PC-3 (cell line): ENCODE results near the gene HRH3. TPM values are rescaled to one million over a fixed set of nuclear protein-coding genes. Genes with fewer than 3 reads are reported as not detected.
A peak's percentile ranks its signal among the peaks of the same experiment; 100 is the strongest.

Experiments used
- ATAC-seq: fragments of 200-7000 bp; cut with Tn5 transposase; 2 replicates; pipeline ENCODE4 v1.9.1; 2020; ENCODE audit warnings: mild to moderate bottlenecking, moderate library complexity
- BruUV-seq: library from RNA; stranded (reverse); fragments of 400-500 nt; replicated peaks from 2 replicates; lab custom pipeline; 2021; lab: Mats Ljungman, UMichigan
- CTCF ChIA-PET: fragments of 300-600 bp; sonication (Branson Sonifier 250); formaldehyde crosslinking; loops from one replicate; lab custom pipeline; 2022; ENCODE audit warnings: antibody characterized with exemption; lab: Charles Lee
- POLR2A ChIA-PET: fragments of 300-600 bp; sonication (Branson Sonifier 250); formaldehyde crosslinking; loops from one replicate; lab custom pipeline; 2022; ENCODE audit warnings: antibody characterized with exemption; ENCODE audit not compliant: unreplicated experiment; lab: Charles Lee
- DNase-seq: peaks from one replicate; pipeline ENCODE4 v3.0.0-alpha.2; 2015
- H2AFZ ChIP-seq: fragments of 300-600 bp; sonication (generic); 2 replicates; pipeline ENCODE4 v1.6.0; 2016; ENCODE audit warnings: antibody characterized with exemption, low read length
- H3F3A ChIP-seq: fragments of 300-600 bp; sonication (generic); one replicate; pipeline ENCODE4 v1.6.0; 2017; ENCODE audit warnings: antibody characterized with exemption, low read length, control low read depth, mild to moderate bottlenecking; ENCODE audit not compliant: unreplicated experiment
- H3K27ac ChIP-seq: fragments of 300-600 bp; sonication (generic); 2 replicates; pipeline ENCODE4 v1.5.1; 2016; ENCODE audit warnings: mild to moderate bottlenecking, low read length
- H3K27me3 ChIP-seq: fragments of 300-600 bp; sonication (generic); 2 replicates; pipeline ENCODE4 v1.6.1; 2016; ENCODE audit warnings: low read length, mixed read lengths
- H3K36me3 ChIP-seq: fragments of 300-600 bp; sonication (generic); 2 replicates; pipeline ENCODE4 v1.6.1; 2016; ENCODE audit warnings: low read depth, mixed run types, low read length, mixed read lengths
- H3K4me1 ChIP-seq: fragments of 300-600 bp; sonication (generic); 2 replicates; pipeline ENCODE4 v1.5.1; 2016; ENCODE audit warnings: low read length; ENCODE audit not compliant: insufficient read depth
- H3K4me2 ChIP-seq: fragments of 300-600 bp; sonication (generic); 2 replicates; pipeline ENCODE4 v1.6.0; 2016; ENCODE audit warnings: low read length
- H3K4me3 ChIP-seq: fragments of 300-600 bp; sonication (generic); 2 replicates; pipeline ENCODE4 v1.5.1; 2016; ENCODE audit warnings: mild to moderate bottlenecking, low read length, mixed read lengths
- H3K79me2 ChIP-seq: fragments of 300-600 bp; sonication (generic); 2 replicates; pipeline ENCODE4 v1.6.1; 2017; ENCODE audit warnings: low read length, mixed read lengths
- H3K9ac ChIP-seq: fragments of 300-600 bp; sonication (generic); 2 replicates; pipeline ENCODE4 v1.6.0; 2016; ENCODE audit warnings: mild to moderate bottlenecking, low read length
- H3K9me2 ChIP-seq: fragments of 300-600 bp; sonication (generic); replicated peaks from 2 replicates; pipeline ENCODE4 v1.6.1; 2016; ENCODE audit warnings: mixed run types, low read length, mixed read lengths
- H3K9me3 ChIP-seq: fragments of 300-600 bp; sonication (generic); 2 replicates; pipeline ENCODE4 v1.6.1; 2016; ENCODE audit warnings: low read length, mixed read lengths
- H4K20me1 ChIP-seq: fragments of 300-600 bp; sonication (generic); 2 replicates; pipeline ENCODE4 v1.6.1; 2016; ENCODE audit warnings: low read length, mixed read lengths
- EZH2 ChIP-seq: fragments of 300-600 bp; sonication (generic); IDR thresholded peaks from one replicate; pipeline ENCODE4 v1.6.1; 2017; ENCODE audit warnings: antibody characterized with exemption, mild to moderate bottlenecking, low read length; ENCODE audit not compliant: unreplicated experiment
- EZH2phosphoT487 ChIP-seq: fragments of 300-600 bp; sonication (generic); IDR thresholded peaks from 2 replicates; pipeline ENCODE4 v1.6.1; 2018; ENCODE audit warnings: mild to moderate bottlenecking, antibody characterized with exemption, low read length, borderline replicate concordance
- intact Hi-C: fragments of 100-400 bp; cut with micrococcal nuclease; formaldehyde crosslinking; loops from 2 replicates; pipeline ENCODE4 v1.9.0; 2023
- total RNA-seq: library from RNA; depleted of rRNA; stranded (reverse); fragments of >200 nt; gene quantifications from 2 replicates; pipeline ENCODE4 v1.2.3, GENCODE V29; 2014
- TF ChIP-seq, protein P1 (sequence below): fragments of 300-600 bp; sonication (generic); conservative IDR thresholded peaks from 2 replicates; pipeline ENCODE4 v1.5.1; 2017; ENCODE audit warnings: antibody characterized with exemption, low read depth, mild to moderate bottlenecking, low read length

Gene HRH3
- total RNA-seq, 1 experiment from 2014 or later: not detected

DNA sequence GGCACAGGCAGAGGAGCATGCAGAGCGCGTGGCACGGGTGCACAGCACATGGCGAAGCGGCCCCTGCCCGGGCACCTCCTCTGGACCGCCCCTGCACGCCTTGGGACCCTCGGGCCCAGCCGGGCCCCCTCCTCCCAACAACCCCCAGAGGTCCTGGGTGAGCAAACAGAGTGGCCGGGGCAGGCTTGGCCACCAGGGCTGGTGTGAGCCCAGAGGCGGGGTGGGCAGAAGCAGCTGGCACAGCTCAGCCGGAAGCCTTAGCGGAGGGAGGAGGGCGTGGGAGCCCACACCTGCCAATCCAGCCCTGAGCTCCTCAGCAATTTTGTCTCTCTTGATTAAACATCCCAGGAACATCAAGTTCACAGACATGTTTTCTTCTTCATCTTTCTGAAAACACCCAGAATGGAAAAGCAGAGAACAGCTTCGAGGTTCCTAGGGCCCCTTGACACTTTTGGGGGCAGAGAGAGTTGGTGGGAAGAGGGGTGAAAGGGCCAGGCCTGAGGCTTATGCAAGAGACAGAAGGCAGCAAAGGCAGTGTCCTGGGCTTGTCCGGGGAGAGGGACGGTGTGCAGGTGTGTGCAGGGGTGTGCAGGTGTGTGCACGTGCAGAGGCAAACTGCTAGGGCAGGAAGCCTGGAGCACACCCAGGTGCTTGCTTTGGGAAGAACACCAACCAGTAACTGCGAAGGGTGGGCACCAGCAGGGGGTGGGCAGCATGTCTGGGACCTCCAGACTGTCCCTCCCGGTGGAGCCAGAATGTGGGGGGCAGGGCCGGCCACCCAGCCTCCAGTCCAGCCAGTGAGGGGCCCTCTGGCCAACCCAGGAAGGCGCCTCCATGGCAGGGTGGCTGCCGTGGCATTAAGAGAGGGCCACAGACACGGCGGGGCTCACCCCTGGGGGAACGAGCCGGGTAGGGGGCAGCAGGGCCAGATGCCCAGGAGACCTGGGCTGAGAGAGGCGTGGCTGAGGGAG, 4.8 kb downstream of the HRH3 start:
- no peaks in the 10 kb centered on the region for H4K20me1 ChIP-seq
- no peaks in the 10 kb centered on the region for H3K36me3 ChIP-seq
- H3K79me2 ChIP-seq: no peaks in the 10 kb centered on the region
- POLR2A ChIA-PET: no interaction called here
- CTCF ChIA-PET: no interaction called here
- H3K27ac ChIP-seq: no peak overlapping the region
- DNase-seq: no peak
- ATAC-seq: peak; percentile 41
- H2AFZ ChIP-seq: no peak overlapping the region
- H3F3A ChIP-seq: no peaks in the 10 kb centered on the region
- peaks cover 27% of the 10 kb centered on the region for H3K27me3 ChIP-seq
- TF ChIP-seq EZH2 (no peak), EZH2phosphoT487 (no peak)
- TF ChIP-seq, protein P1, sequence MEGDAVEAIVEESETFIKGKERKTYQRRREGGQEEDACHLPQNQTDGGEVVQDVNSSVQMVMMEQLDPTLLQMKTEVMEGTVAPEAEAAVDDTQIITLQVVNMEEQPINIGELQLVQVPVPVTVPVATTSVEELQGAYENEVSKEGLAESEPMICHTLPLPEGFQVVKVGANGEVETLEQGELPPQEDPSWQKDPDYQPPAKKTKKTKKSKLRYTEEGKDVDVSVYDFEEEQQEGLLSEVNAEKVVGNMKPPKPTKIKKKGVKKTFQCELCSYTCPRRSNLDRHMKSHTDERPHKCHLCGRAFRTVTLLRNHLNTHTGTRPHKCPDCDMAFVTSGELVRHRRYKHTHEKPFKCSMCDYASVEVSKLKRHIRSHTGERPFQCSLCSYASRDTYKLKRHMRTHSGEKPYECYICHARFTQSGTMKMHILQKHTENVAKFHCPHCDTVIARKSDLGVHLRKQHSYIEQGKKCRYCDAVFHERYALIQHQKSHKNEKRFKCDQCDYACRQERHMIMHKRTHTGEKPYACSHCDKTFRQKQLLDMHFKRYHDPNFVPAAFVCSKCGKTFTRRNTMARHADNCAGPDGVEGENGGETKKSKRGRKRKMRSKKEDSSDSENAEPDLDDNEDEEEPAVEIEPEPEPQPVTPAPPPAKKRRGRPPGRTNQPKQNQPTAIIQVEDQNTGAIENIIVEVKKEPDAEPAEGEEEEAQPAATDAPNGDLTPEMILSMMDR: no peak
- no peak overlapping the region for H3K4me2 ChIP-seq
- no peaks in the 10 kb centered on the region for H3K9me2 ChIP-seq
- no TSS peak for BruUV-seq
- H3K4me1 ChIP-seq: no peaks in the 10 kb centered on the region
- no peak overlapping the region for H3K4me3 ChIP-seq
- intact Hi-C loops: no loop called here
- no peaks in the 10 kb centered on the region for H3K9me3 ChIP-seq
- no peak overlapping the region for H3K9ac ChIP-seq

DNA sequence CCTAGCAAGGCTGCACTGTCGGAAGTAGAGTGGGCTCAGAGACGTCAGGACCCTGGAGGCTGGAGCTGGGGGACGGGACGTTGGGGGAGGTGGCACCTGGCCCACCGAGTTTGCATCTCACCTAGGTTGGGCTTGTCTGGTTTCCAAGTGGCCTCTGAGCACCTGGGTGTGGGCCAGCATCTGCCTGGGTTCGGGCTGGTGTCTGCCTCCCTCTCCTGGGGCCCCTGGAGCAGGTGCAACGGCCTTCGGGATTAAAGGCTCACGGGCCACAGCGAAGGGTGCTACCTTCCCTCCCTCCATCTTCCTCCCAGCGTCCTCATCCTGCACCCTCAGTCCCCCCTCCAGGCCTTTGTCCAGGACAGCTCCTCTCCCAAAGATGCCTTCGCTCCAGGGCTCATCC, 6.0 kb downstream of the HRH3 start:
- H3K36me3 ChIP-seq: no peaks in the 10 kb centered on the region
- H3K9me2 ChIP-seq: no peaks in the 10 kb centered on the region
- H3K4me2 ChIP-seq: no peak overlapping the region
- H4K20me1 ChIP-seq: peaks cover 5% of the 10 kb centered on the region; the same call in 1 of the 2 replicates
- intact Hi-C loops: no loop called here
- no peaks in the 10 kb centered on the region for H3K9me3 ChIP-seq
- DNase-seq (no peak), ATAC-seq (no peak)
- TF ChIP-seq, protein P1: no peak
- TF ChIP-seq EZH2 (no peak), EZH2phosphoT487 (no peak)
- H3K9ac ChIP-seq: no peak overlapping the region
- H3K27ac ChIP-seq: no peak overlapping the region
- ChIA-PET POLR2A (no interaction called here), CTCF (no interaction called here)
- no peaks in the 10 kb centered on the region for H3K79me2 ChIP-seq
- no TSS peak for BruUV-seq
- H2AFZ ChIP-seq: no peak overlapping the region
- H3F3A ChIP-seq: no peaks in the 10 kb centered on the region
- H3K4me1 ChIP-seq: peaks cover 7% of the 10 kb centered on the region
- peaks cover 20% of the 10 kb centered on the region for H3K27me3 ChIP-seq
- no peak overlapping the region for H3K4me3 ChIP-seq

DNA sequence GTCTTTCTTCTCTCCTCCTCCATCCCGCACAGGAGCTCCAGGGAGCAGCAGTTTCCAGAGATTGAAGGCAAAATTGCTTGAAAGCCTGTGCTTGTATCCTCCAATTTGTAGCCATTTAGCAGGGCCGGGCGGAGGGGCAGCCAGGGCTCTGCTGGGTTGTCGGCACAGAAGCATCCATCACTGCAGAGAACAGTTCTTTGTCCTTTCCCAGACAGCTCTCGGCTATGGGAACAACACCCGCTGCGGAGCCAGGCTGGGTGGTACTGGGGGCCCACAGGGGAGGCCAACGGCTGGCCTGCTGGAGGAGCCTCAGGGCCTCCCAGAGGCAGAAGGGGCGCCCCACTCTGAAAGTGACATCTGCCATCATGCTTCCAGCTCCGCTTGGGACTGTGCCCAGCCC, 7.8 kb downstream of the HRH3 start:
- H2AFZ ChIP-seq: no peak overlapping the region
- peaks cover 13% of the 10 kb centered on the region for H3K4me1 ChIP-seq
- H3K27ac ChIP-seq: no peak overlapping the region
- H3K4me3 ChIP-seq: no peak overlapping the region
- H3K4me2 ChIP-seq: no peak overlapping the region
- H3K36me3 ChIP-seq: no peaks in the 10 kb centered on the region
- POLR2A ChIA-PET: no interaction called here
- H3K9me3 ChIP-seq: no peaks in the 10 kb centered on the region
- intact Hi-C loops: no loop called here
- DNase-seq: no peak
- BruUV-seq: no TSS peak
- H3K9me2 ChIP-seq: no peaks in the 10 kb centered on the region
- ATAC-seq: no peak
- no peaks in the 10 kb centered on the region for H3F3A ChIP-seq
- peaks cover 15% of the 10 kb centered on the region for H3K27me3 ChIP-seq
- CTCF ChIA-PET: no interaction called here
- no peak for TF ChIP-seq EZH2phosphoT487
- no peak for TF ChIP-seq EZH2
- TF ChIP-seq, protein P1: no peak
- no peak overlapping the region for H3K9ac ChIP-seq
- H4K20me1 ChIP-seq: peaks cover 5% of the 10 kb centered on the region; the same call in 1 of the 2 replicates
- no peaks in the 10 kb centered on the region for H3K79me2 ChIP-seq
